Measurements from ENCODE around the gene LHFPL5.

Gene LHFPL5

GRCh38 chr6:35804996-35805736, at the start of gene LHFPL5:
LHFPL5 (plus strand) TSS chr6:35805352; CDS start chr6:35805671, 319 bp downstream.
- no peak for DNase-seq

GRCh38 chr6:35757456-35758123, 47.6 kb upstream of the LHFPL5 start:
- no peak for DNase-seq

- DNase-seq: no peak
These were observed 45.7 kb upstream of the LHFPL5 start for GRCh38 chr6:35759426-35759825.

GRCh38 chr6:35765739-35766138, 39.4 kb upstream of the LHFPL5 start:
- no peak for DNase-seq

- DNase-seq: no peak
These were observed 35.9 kb upstream of the LHFPL5 start for GRCh38 chr6:35769211-35769610.

GRCh38 chr6:35771343-35771627, 33.9 kb upstream of the LHFPL5 start:
- DNase-seq: no peak

GRCh38 chr6:35774116-35774794, 30.9 kb upstream of the LHFPL5 start:
- no peak for DNase-seq

GRCh38 chr6:35775031-35775430, 30.1 kb upstream of the LHFPL5 start:
- no peak for DNase-seq

GRCh38 chr6:35776364-35777215, 28.6 kb upstream of the LHFPL5 start, which contains the start of gene CLPSL2:
CLPSL2 (plus strand) TSS chr6:35776598; CDS start chr6:35776619, 21 bp downstream.
- no peak for DNase-seq

- DNase-seq: no peak
These were observed 27.6 kb upstream of the LHFPL5 start for GRCh38 chr6:35777356-35778102.

- no peak for DNase-seq
These were observed 26.7 kb upstream of the LHFPL5 start for GRCh38 chr6:35778437-35778836.

GRCh38 chr6:35780719-35781118, 24.4 kb upstream of the LHFPL5 start, which contains the start of gene CLPSL1:
CLPSL1 (plus strand) TSS chr6:35781019; CDS start chr6:35781111, 92 bp downstream.
- no peak for DNase-seq

- DNase-seq: no peak
These were observed 23.9 kb upstream of the LHFPL5 start for GRCh38 chr6:35781290-35781689.

- no peak for DNase-seq
These were observed 22.7 kb upstream of the LHFPL5 start for GRCh38 chr6:35782424-35782823.

- DNase-seq: no peak
These were observed 21.0 kb upstream of the LHFPL5 start for GRCh38 chr6:35784200-35784599.

- no peak for DNase-seq
These were observed 18.9 kb upstream of the LHFPL5 start for GRCh38 chr6:35786272-35786671.

GRCh38 chr6:35786810-35787209, 18.3 kb upstream of the LHFPL5 start:
- no peak for DNase-seq

- no peak for DNase-seq
These were observed 17.6 kb upstream of the LHFPL5 start for GRCh38 chr6:35787266-35788218.

GRCh38 chr6:35788423-35788982, 16.6 kb upstream of the LHFPL5 start:
- DNase-seq: no peak

GRCh38 chr6:35790683-35791082, 14.5 kb upstream of the LHFPL5 start:
- DNase-seq: no peak

Measured in GF-D8 (cell line).